ENCODE results near the gene GRHL3.

The GRHL3 gene

DNA sequence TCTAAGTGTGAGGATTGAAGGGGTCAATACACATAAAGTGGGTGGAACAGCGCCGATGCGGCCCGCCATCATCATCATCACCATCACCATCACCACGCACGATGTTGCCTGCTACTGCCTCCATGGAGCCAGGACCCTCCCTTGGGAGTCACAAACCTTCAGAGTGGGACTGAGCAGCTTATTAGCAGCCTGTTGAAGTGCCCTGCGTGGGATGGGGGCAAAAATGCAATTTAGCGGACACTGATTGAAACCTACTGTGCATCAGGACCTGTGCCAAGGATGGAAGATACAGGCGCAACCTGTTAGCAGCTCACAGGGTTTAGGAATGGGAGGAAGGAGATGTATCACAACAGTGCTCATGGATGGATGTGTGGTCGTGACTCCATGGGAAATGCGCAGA is 67.8 kb downstream of the GRHL3 start:
- Histone ChIP-seq H3K4me3 (ENCODE audit: low read depth in 1 of 5, low read length in 5 of 5) (no peak overlapping the region), H3K4me1 (ENCODE audit: control insufficient read depth in 5 of 5, insufficient read depth in 5 of 5, low read length in 5 of 5) (peaks cover 0 to 11% (median 8%) of the 10 kb centered on the region in 5 donors), H3K36me3 (ENCODE audit: control insufficient read depth in 5 of 5, insufficient read depth in 5 of 5, low read length in 5 of 5) (peaks cover 0 to 24% (median 19%) of the 10 kb centered on the region in 5 donors), H3K27me3 (ENCODE audit: control insufficient read depth in 5 of 5, insufficient read depth in 4 of 5, low read length in 5 of 5) (peaks cover 0 to 3% (median 0%) of the 10 kb centered on the region in 5 donors), H3K9me3 (ENCODE audit: control insufficient read depth in 5 of 5, low read length in 5 of 5) (no peaks in the 10 kb centered on the region), H3K9ac (ENCODE audit: low read length in 5 of 5) (no peak overlapping the region), H3K27ac (ENCODE audit: low read depth, low read length) (no peak overlapping the region)

DNA sequence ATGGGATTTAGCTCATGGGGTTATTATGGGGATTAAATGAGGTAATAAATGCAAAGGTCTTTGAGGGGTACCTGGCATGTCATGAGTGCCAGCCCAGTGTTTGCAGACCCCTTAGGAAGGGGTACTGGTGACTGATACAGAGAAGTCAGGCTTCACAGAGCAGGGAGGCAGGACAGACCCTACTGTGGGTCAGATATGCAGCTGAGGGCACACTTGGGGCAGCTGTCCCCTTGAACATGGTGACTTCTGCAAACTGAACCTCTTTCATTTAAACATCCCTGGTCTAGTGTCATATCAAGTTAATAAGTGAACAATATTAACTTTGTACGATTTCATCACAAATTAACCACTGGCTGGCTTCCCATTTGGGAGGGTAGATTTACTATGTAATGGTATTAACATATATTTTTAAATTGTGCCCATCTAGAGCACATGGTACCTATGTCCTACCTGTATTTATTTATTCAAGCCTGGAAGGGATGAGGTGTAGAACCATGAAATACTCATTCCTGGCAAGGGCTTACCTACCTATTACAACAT is 68.5 kb downstream of the GRHL3 start:
- Histone ChIP-seq H3K27ac (ENCODE audit: low read depth, low read length) (no peak overlapping the region), H3K4me1 (ENCODE audit: control insufficient read depth in 5 of 5, insufficient read depth in 5 of 5, low read length in 5 of 5) (peaks cover 0 to 19% (median 13%) of the 10 kb centered on the region in 5 donors), H3K27me3 (ENCODE audit: control insufficient read depth in 5 of 5, insufficient read depth in 4 of 5, low read length in 5 of 5) (peaks cover 0 to 3% (median 0%) of the 10 kb centered on the region in 5 donors)

DNA sequence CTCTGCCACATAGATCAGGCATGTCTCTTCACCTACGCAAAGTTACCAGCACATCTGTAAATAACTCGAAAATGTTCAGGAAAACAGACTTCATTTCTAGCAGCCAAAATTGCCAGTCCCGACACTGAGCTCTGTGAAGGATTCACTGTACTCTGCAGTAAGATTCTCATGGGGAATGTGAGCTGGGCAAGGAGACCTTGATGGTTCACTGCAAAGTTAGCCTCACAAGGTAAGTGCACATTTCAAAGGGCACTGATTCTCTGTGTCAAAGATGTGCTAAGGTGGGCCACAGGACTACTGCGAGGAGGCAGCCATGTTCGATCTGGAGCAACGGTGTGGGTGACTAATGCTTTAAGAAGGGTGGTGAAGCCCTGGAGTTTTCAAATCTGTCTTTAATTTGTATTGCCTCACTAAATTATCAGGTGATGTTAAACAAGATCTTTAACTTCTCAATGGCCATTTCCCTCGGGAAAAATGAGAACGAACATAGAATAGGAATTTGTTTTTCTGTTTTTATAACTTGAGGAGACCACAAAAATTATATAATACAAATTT is 69.3 kb downstream of the GRHL3 start:
- H3K9ac ChIP-seq (ENCODE audit: low read length in 5 of 5) = no peak overlapping the region
- H3K27me3 ChIP-seq (ENCODE audit: control insufficient read depth in 5 of 5, insufficient read depth in 4 of 5, low read length in 5 of 5) = peaks cover 0 to 3% (median 0%) of the 10 kb centered on the region in 5 donors

More for the DNA sequence above, 68.5 kb downstream of the GRHL3 start:
- no peak overlapping the region for H3K4me3 ChIP-seq (ENCODE audit: low read depth in 1 of 5, low read length in 5 of 5)
- H3K9me3 ChIP-seq (ENCODE audit: control insufficient read depth in 5 of 5, low read length in 5 of 5) = no peaks in the 10 kb centered on the region
- no peak overlapping the region for H3K9ac ChIP-seq (ENCODE audit: low read length in 5 of 5)
- peaks cover 0 to 17% (median 12%) of the 10 kb centered on the region in 5 donors for H3K36me3 ChIP-seq (ENCODE audit: control insufficient read depth in 5 of 5, insufficient read depth in 5 of 5, low read length in 5 of 5)

GRCh38 chr1:24389231-24389678 is 70.1 kb downstream of the GRHL3 start:
- Histone ChIP-seq H3K4me1 (ENCODE audit: control insufficient read depth in 5 of 5, insufficient read depth in 5 of 5, low read length in 5 of 5) (peaks cover 0 to 26% (median 18%) of the 10 kb centered on the region in 5 donors), H3K9ac (ENCODE audit: low read length in 5 of 5) (no peak overlapping the region), H3K36me3 (ENCODE audit: control insufficient read depth in 5 of 5, insufficient read depth in 5 of 5, low read length in 5 of 5) (peaks cover 0 to 17% (median 5%) of the 10 kb centered on the region in 5 donors), H3K27ac (ENCODE audit: low read depth, low read length) (no peak overlapping the region), H3K27me3 (ENCODE audit: control insufficient read depth in 5 of 5, insufficient read depth in 4 of 5, low read length in 5 of 5) (peaks cover 0 to 3% (median 0%) of the 10 kb centered on the region in 5 donors), H3K9me3 (ENCODE audit: control insufficient read depth in 5 of 5, low read length in 5 of 5) (no peaks in the 10 kb centered on the region), H3K4me3 (ENCODE audit: low read depth in 1 of 5, low read length in 5 of 5) (no peak overlapping the region)

More for the DNA sequence above, 69.3 kb downstream of the GRHL3 start:
- H3K4me1 ChIP-seq (ENCODE audit: control insufficient read depth in 5 of 5, insufficient read depth in 5 of 5, low read length in 5 of 5) = peaks cover 0 to 21% (median 13%) of the 10 kb centered on the region in 5 donors
- no peaks in the 10 kb centered on the region for H3K9me3 ChIP-seq (ENCODE audit: control insufficient read depth in 5 of 5, low read length in 5 of 5)
- no peak overlapping the region for H3K4me3 ChIP-seq (ENCODE audit: low read depth in 1 of 5, low read length in 5 of 5)
- H3K27ac ChIP-seq (ENCODE audit: low read depth, low read length) = no peak overlapping the region
- H3K36me3 ChIP-seq (ENCODE audit: control insufficient read depth in 5 of 5, insufficient read depth in 5 of 5, low read length in 5 of 5) = peaks cover 0 to 17% (median 9%) of the 10 kb centered on the region in 5 donors

GRCh38 chr1:24390924-24391782 is 72.0 kb downstream of the GRHL3 start:
- Histone ChIP-seq H3K4me3 (ENCODE audit: low read depth in 1 of 5, low read length in 5 of 5) (peak overlapping the region in 4 of 5 donors; percentile 19 to 50 (median 31)), H3K36me3 (ENCODE audit: control insufficient read depth in 5 of 5, insufficient read depth in 5 of 5, low read length in 5 of 5) (peaks cover 0 to 17% (median 5%) of the 10 kb centered on the region in 5 donors), H3K4me1 (ENCODE audit: control insufficient read depth in 5 of 5, insufficient read depth in 5 of 5, low read length in 5 of 5) (peaks cover 0 to 24% (median 18%) of the 10 kb centered on the region in 5 donors), H3K9ac (ENCODE audit: low read length in 5 of 5) (peak overlapping the region in 3 of 5 donors; percentile 30 to 72 (median 62)), H3K27me3 (ENCODE audit: control insufficient read depth in 5 of 5, insufficient read depth in 4 of 5, low read length in 5 of 5) (peaks cover 0 to 3% (median 0%) of the 10 kb centered on the region in 5 donors), H3K9me3 (ENCODE audit: control insufficient read depth in 5 of 5, low read length in 5 of 5) (no peaks in the 10 kb centered on the region), H3K27ac (ENCODE audit: low read depth, low read length) (peak overlapping the region; percentile 81)

DNA sequence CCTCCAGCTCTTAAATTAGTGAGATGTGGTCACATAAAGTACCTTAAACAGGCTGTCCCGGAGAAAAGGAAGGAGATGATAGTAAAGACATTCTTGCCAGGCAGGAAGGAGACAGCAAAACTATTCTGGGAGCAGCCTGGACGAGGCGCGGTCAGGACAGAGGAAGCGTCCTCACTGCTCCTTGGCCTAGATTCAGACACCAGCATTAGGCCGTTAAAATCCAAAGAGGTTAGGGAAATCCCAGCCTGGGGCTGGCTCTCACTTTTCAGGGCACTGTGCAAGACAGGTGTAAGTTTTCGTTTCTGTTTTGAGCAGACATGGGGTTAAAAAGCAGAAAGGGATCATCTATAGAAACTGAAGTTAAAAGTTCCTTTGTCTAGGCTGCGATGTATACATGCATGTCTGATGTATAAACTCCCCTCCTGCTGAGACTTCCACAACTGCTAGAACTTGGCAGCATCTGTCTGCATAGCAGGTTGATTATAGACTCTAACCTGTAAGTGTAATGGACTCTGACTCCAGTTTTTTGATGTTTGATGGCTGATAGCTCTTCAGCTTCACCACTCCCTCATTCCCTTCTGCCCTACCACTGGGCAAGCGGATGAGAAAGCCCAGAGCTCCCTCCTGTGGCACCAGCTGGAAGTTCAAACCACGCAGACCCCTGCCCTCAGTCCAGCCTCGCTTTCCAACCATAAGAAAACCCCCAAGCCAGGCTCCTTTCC is 72.9 kb downstream of the GRHL3 start:
- Histone ChIP-seq H3K4me3 (ENCODE audit: low read depth in 1 of 5, low read length in 5 of 5) (peak overlapping the region in 4 of 5 donors; percentile 19 to 50 (median 31)), H3K4me1 (ENCODE audit: control insufficient read depth in 5 of 5, insufficient read depth in 5 of 5, low read length in 5 of 5) (peaks cover 0 to 24% (median 18%) of the 10 kb centered on the region in 5 donors), H3K9me3 (ENCODE audit: control insufficient read depth in 5 of 5, low read length in 5 of 5) (no peaks in the 10 kb centered on the region), H3K27ac (ENCODE audit: low read depth, low read length) (peak overlapping the region; percentile 81), H3K27me3 (ENCODE audit: control insufficient read depth in 5 of 5, insufficient read depth in 4 of 5, low read length in 5 of 5) (no peaks in the 10 kb centered on the region), H3K36me3 (ENCODE audit: control insufficient read depth in 5 of 5, insufficient read depth in 5 of 5, low read length in 5 of 5) (peaks cover 0 to 10% (median 5%) of the 10 kb centered on the region in 5 donors), H3K9ac (ENCODE audit: low read length in 5 of 5) (peak overlapping the region in 3 of 5 donors; percentile 30 to 72 (median 62))

- Histone ChIP-seq H3K4me3 (ENCODE audit: low read depth in 1 of 5, low read length in 5 of 5) (no peak overlapping the region), H3K4me1 (ENCODE audit: control insufficient read depth in 5 of 5, insufficient read depth in 5 of 5, low read length in 5 of 5) (peaks cover 0 to 24% (median 18%) of the 10 kb centered on the region in 5 donors), H3K36me3 (ENCODE audit: control insufficient read depth in 5 of 5, insufficient read depth in 5 of 5, low read length in 5 of 5) (peaks cover 0 to 6% (median 5%) of the 10 kb centered on the region in 5 donors), H3K27ac (ENCODE audit: low read depth, low read length) (peak overlapping the region; percentile 81), H3K27me3 (ENCODE audit: control insufficient read depth in 5 of 5, insufficient read depth in 4 of 5, low read length in 5 of 5) (no peaks in the 10 kb centered on the region), H3K9me3 (ENCODE audit: control insufficient read depth in 5 of 5, low read length in 5 of 5) (no peaks in the 10 kb centered on the region), H3K9ac (ENCODE audit: low read length in 5 of 5) (peak overlapping the region in 1 of 5 donors; percentile 25)
Measured at GRCh38 chr1:24392604-24392946, 73.4 kb downstream of the GRHL3 start.

DNA sequence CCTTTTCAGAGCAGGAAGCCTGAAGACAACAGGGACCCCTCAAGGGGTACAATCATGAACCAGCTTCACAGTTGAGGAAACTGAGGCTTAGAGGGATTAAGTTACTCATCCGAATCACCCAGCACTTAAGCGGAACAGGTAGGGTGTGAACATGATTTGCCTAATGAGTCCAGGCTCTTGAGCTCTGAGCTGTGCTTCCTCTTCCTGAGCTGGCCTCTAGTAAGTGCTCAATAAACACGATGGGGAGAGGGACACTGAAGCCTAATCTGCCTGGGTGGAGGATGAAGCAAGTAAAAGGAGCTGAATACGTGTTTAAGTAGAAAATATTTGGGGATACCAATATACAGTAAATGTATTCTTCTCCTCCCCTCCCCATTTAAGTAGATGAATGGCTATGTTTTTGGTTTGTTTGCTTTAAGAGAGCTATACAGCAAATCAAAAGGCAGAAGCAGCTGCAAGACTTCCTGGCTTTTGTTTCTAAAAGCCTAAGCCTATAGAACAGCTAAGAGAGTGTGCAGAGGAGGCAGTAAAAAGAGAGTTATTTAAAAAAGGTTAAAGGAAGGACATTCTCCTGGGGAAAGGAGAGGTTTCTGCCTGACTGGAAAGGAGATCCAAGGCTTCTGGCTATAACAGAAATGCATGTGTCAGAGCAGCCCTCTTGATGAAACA is 74.0 kb downstream of the GRHL3 start:
- Histone ChIP-seq H3K9me3 (ENCODE audit: control insufficient read depth in 5 of 5, low read length in 5 of 5) (no peaks in the 10 kb centered on the region), H3K4me1 (ENCODE audit: control insufficient read depth in 5 of 5, insufficient read depth in 5 of 5, low read length in 5 of 5) (peaks cover 0 to 24% (median 18%) of the 10 kb centered on the region in 5 donors), H3K4me3 (ENCODE audit: low read depth in 1 of 5, low read length in 5 of 5) (no peak overlapping the region), H3K27ac (ENCODE audit: low read depth, low read length) (peak overlapping the region; percentile 16), H3K27me3 (ENCODE audit: control insufficient read depth in 5 of 5, insufficient read depth in 4 of 5, low read length in 5 of 5) (no peaks in the 10 kb centered on the region), H3K9ac (ENCODE audit: low read length in 5 of 5) (no peak overlapping the region), H3K36me3 (ENCODE audit: control insufficient read depth in 5 of 5, insufficient read depth in 5 of 5, low read length in 5 of 5) (peaks cover 0 to 6% (median 4%) of the 10 kb centered on the region in 5 donors)

- Histone ChIP-seq H3K9me3 (ENCODE audit: control insufficient read depth in 5 of 5, low read length in 5 of 5) (no peaks in the 10 kb centered on the region), H3K27ac (ENCODE audit: low read depth, low read length) (peak overlapping the region; percentile 16), H3K36me3 (ENCODE audit: control insufficient read depth in 5 of 5, insufficient read depth in 5 of 5, low read length in 5 of 5) (peaks cover 0 to 5% (median 0%) of the 10 kb centered on the region in 5 donors), H3K9ac (ENCODE audit: low read length in 5 of 5) (no peak overlapping the region), H3K4me3 (ENCODE audit: low read depth in 1 of 5, low read length in 5 of 5) (no peak overlapping the region), H3K4me1 (ENCODE audit: control insufficient read depth in 5 of 5, insufficient read depth in 5 of 5, low read length in 5 of 5) (peaks cover 0 to 24% (median 18%) of the 10 kb centered on the region in 5 donors), H3K27me3 (ENCODE audit: control insufficient read depth in 5 of 5, insufficient read depth in 4 of 5, low read length in 5 of 5) (no peaks in the 10 kb centered on the region)
Measured at GRCh38 chr1:24393892-24394291, 74.7 kb downstream of the GRHL3 start.
